Measurements from ENCODE around the gene RAB33A. TPM values are rescaled to one million over a fixed set of nuclear protein-coding genes. Genes with fewer than 3 reads are reported as not detected.

The RAB33A gene
- polyA plus RNA-seq, 1 donor from 2014 or later: 74.7 TPM

Other genes starting within 250 kb of the RAB33A start
- gene BCORL1, start 189.3 kb upstream of the RAB33A start, polyA plus RNA-seq: 1.0 and 1.1 TPM in 2 replicates
- not detected in 2 replicates for gene ELF4, start 61.5 kb upstream of the RAB33A start, polyA plus RNA-seq
- gene AIFM1, start 6.1 kb upstream of the RAB33A start, polyA plus RNA-seq: 24.3 and 33.8 TPM in 2 replicates
- 9.4 and 9.5 TPM in 2 replicates for gene ZNF280C, start 96.9 kb downstream of the RAB33A start, polyA plus RNA-seq
- gene SLC25A14, start 168.0 kb downstream of the RAB33A start, polyA plus RNA-seq: 127 and 150 TPM in 2 replicates
- not detected in 2 replicates for gene GPR119, start 213.7 kb downstream of the RAB33A start, polyA plus RNA-seq
- 68.9 and 73.3 TPM in 2 replicates for gene RBMX2, start 230.0 kb downstream of the RAB33A start, polyA plus RNA-seq